AG09319 (cell line): ENCODE data around the gene KCNJ11.

Source experiments
- DNase-seq: peaks from one replicate; pipeline ENCODE4 v3.0.0-alpha.2; 2010; ENCODE audit warnings: low read depth; ENCODE audit errors: extremely low read depth
- TF ChIP-seq, protein P1 (sequence below): IDR thresholded peaks from 2 replicates; pipeline ENCODE4 v1.5.1; 2011; ENCODE audit warnings: low read depth, mild to moderate bottlenecking, inconsistent platforms, low read length, moderate library complexity

KCNJ11 gene

DNA sequence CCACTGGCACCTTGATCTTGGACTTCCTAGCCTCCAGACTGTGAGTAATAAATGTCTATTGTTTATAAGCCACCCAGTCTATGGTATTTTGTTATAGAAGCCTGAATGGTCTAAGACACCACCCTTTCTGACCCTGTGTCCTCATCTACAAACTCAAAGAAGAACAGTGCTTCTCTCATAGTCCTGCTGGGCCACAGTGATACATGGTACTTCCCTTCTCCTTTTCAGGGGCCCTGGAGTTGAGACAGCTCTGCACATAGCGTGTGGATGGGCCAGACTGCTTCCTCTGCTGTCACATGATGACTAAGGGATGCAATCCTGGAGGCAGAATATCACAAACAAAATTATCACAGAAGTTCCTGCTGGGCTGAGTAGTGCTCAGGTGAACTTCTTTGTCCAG is 5.0 kb downstream of the KCNJ11 start:
- no peak for DNase-seq
- TF ChIP-seq, protein P1, sequence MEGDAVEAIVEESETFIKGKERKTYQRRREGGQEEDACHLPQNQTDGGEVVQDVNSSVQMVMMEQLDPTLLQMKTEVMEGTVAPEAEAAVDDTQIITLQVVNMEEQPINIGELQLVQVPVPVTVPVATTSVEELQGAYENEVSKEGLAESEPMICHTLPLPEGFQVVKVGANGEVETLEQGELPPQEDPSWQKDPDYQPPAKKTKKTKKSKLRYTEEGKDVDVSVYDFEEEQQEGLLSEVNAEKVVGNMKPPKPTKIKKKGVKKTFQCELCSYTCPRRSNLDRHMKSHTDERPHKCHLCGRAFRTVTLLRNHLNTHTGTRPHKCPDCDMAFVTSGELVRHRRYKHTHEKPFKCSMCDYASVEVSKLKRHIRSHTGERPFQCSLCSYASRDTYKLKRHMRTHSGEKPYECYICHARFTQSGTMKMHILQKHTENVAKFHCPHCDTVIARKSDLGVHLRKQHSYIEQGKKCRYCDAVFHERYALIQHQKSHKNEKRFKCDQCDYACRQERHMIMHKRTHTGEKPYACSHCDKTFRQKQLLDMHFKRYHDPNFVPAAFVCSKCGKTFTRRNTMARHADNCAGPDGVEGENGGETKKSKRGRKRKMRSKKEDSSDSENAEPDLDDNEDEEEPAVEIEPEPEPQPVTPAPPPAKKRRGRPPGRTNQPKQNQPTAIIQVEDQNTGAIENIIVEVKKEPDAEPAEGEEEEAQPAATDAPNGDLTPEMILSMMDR: no peak

GRCh38 chr11:17382046-17382728 is 6.3 kb downstream of the KCNJ11 start:
- no peak for DNase-seq
- TF ChIP-seq, protein P1: no peak

DNA sequence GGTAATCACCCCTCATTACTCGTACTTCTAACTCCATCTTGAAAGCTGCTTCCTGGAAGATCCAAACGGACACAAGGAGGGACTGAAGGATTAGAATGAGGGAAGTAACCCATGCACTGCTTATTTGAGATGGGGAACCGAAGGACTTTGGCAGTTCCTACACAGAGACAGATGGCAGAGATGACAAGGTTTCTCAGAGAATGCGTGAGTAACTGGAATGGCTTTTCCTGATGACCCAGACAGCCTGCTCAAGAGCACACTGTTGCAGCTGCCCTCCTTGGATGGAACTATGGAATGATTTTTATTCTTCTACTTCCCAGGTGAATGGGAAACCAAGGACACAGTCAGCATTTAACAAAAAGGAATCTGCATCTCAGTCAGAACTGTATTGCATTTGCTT is 7.3 kb downstream of the KCNJ11 start:
- TF ChIP-seq, protein P1: no peak
- DNase-seq: no peak

DNA sequence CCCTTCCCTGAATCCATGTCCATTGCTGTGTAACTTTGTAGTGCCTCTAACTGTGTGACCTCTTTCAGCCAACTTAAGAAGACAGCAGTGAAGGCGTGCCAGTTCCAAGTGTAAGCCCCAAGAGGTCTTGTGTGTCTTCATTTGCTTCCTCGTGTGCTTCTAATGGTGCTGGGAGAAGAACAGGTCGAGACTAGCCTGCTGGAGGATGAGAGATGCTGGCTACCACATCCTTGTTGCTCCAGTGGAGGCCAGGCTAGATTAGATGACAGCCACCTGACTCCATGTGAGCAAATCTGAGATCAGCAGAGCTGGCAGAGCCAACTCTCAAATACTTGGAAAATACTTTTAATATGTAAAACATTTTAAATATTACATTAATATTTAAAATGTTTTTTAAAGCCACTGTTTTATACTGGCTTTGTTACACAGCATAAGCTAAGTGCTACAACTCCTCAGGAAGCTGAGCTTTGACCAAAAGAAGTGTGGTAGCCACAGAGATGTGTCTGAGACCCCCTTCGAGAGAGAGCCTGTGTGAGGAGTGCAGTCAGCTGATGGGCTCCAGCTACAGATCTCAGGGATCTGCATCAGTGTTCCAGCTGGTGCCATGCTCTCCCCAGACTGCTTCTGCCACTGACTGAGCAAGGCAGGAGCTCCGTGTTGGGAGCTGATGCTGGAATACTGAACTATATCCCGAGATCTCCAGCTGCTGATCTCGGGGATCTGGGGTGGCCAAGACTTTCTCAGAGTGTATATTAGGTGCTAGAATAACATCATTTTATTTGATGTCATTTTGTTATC is 8.9 kb downstream of the KCNJ11 start:
- TF ChIP-seq, protein P1: no peak
- no peak for DNase-seq

DNA sequence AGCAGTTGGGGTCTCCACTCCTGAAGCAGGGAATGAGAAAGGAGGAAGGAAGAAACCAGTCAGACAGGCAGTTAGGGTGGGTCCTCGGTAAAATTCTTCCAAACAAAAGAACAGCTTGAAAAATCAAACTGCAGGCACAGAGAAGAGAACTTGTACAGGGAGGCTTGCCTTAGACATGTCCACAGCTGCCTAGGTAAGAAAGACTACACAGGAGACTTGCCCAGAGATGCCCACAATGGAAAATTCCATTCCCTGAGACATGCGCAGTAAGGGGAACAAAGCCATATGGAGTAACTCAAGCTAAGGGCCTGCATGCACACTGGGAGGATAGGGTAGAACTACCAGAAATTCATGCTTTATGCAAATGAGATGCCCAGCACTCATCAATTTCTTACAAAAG is 9.8 kb downstream of the KCNJ11 start:
- TF ChIP-seq, protein P1: no peak
- no peak for DNase-seq

GRCh38 chr11:17376493-17376892 is 12.0 kb downstream of the KCNJ11 start:
- TF ChIP-seq, protein P1: no peak
- no peak for DNase-seq

DNA sequence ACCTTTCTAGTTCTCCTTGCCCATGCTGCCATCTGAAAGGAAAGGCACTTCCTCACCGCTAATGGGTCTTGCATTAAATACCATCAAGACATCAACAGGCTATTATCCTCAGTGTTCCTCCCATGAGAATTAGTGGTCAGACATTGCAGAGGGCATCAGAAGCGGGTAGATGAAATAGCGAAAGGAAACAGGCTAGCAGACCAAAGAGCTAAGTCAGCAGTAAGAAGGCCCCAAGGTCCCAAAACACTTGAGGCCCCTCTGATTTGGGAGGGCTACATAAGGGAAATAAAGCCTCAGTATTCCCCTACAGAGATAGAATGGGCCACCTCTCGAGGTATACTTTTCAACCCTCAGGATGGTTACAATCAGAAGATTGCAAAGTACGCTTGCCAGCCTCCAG is 12.9 kb downstream of the KCNJ11 start:
- TF ChIP-seq, protein P1: no peak
- no peak for DNase-seq
